GM12878 (cell line): ENCODE results near the gene HAND1.

Experiments used
- ATF7 ChIP-seq: fragments of 450-650 bp; IDR thresholded peaks from 2 replicates; pipeline ENCODE4 v1.6.1; 2016; ENCODE audit warnings: low read depth, mild to moderate bottlenecking
- PML ChIP-seq: IDR thresholded peaks from 2 replicates; pipeline ENCODE4 v1.6.1; 2012; ENCODE audit warnings: low read length, inconsistent platforms
- RAD21 ChIP-seq: IDR thresholded peaks from 2 replicates; pipeline ENCODE4 v1.6.1; 2011; ENCODE audit warnings: mild to moderate bottlenecking, low read depth, low read length, moderate library complexity; ENCODE audit not compliant: insufficient read depth
- RAD51 ChIP-seq: fragments of 450-650 bp; IDR thresholded peaks from 2 replicates; pipeline ENCODE4 v1.6.1; 2016; ENCODE audit warnings: moderate library complexity, mild to moderate bottlenecking, inconsistent platforms
- SIN3A ChIP-seq: IDR thresholded peaks from 2 replicates; pipeline ENCODE4 v1.6.1; 2012; ENCODE audit warnings: low read depth, low read length, improper control_type of control experiment
- TF ChIP-seq, protein P1 (sequence below): IDR thresholded peaks from 2 replicates; pipeline ENCODE4 v1.6.1; 2011; ENCODE audit warnings: low read depth, low read length, improper control_type of control experiment, borderline replicate concordance
- TF ChIP-seq, protein P2 (sequence below), 3 experiments: IDR thresholded peaks in 2 of 3; conservative IDR thresholded peaks in 1 of 3; 2 replicates each; pipeline ENCODE4 v1.5.1; 2011; ENCODE audit warnings: low read depth in 3 of 3, low read length in 3 of 3, mild to moderate bottlenecking in 3 of 3, control low read depth in 2 of 3, moderate library complexity in 2 of 3, inconsistent platforms in 1 of 3, mixed read lengths in 1 of 3; ENCODE audit not compliant: control insufficient read depth in 2 of 3, insufficient read depth in 1 of 3; ENCODE audit errors: extremely low read depth in 1 of 3
- TF ChIP-seq, protein P3 (sequence below): fragments of 450-650 bp; IDR thresholded peaks from 2 replicates; pipeline ENCODE4 v1.6.1; 2018; ENCODE audit warnings: borderline replicate concordance, mild to moderate bottlenecking; ENCODE audit not compliant: partially characterized antibody

DNA sequence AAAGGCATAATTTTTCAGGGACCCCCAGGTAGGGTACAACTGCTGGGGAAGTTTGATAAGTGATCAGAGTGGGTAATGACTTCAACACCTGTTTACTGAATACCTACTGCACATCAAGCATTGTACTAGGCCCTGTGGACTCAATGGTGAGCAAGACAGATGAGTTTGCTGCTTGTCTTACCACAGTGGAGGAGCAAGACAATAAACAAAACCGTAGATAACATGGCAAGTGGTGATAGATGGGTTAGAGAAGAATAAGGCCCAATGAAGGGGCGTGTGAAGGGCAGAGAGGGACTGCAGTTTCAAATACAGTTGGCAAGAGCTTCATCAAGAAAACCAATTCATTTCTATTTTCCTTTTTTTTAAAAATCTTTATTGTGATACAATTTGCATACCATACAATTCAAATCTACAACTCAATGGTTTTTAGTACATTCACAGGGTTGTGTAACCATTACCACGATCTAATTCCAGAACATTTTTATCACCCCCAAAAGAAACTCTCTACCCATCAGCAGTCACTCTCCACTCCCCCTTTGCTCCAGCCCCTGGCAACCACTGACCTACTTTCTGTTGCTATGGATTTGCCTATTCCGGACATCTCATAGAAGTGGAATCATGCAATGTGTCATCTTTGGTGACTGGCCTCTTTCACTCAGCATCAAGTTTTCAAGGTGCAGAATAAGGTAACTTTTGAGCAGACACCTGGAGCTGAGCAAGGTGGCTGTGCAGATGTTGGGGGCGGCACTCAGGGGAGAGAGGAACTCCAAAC lies 31.9 kb upstream of the HAND1 start:
- TF ChIP-seq RAD51 = no peak
- TF ChIP-seq ATF7 = no peak
- no peak for TF ChIP-seq SIN3A
- TF ChIP-seq, protein P1, sequence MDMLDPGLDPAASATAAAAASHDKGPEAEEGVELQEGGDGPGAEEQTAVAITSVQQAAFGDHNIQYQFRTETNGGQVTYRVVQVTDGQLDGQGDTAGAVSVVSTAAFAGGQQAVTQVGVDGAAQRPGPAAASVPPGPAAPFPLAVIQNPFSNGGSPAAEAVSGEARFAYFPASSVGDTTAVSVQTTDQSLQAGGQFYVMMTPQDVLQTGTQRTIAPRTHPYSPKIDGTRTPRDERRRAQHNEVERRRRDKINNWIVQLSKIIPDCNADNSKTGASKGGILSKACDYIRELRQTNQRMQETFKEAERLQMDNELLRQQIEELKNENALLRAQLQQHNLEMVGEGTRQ = no peak
- TF ChIP-seq PML = no peak
- TF ChIP-seq, protein P2, sequence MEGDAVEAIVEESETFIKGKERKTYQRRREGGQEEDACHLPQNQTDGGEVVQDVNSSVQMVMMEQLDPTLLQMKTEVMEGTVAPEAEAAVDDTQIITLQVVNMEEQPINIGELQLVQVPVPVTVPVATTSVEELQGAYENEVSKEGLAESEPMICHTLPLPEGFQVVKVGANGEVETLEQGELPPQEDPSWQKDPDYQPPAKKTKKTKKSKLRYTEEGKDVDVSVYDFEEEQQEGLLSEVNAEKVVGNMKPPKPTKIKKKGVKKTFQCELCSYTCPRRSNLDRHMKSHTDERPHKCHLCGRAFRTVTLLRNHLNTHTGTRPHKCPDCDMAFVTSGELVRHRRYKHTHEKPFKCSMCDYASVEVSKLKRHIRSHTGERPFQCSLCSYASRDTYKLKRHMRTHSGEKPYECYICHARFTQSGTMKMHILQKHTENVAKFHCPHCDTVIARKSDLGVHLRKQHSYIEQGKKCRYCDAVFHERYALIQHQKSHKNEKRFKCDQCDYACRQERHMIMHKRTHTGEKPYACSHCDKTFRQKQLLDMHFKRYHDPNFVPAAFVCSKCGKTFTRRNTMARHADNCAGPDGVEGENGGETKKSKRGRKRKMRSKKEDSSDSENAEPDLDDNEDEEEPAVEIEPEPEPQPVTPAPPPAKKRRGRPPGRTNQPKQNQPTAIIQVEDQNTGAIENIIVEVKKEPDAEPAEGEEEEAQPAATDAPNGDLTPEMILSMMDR (IDR thresholded peaks at IDR 0.05 in 2 of 3, conservative IDR thresholded peaks at IDR 0.05 in 1 of 3; ENCODE audit: control insufficient read depth in 2 of 3, extremely low read depth in 1 of 3, insufficient read depth in 1 of 3, low read depth in 3 of 3, low read length in 3 of 3) = no peak
- no peak for TF ChIP-seq RAD21
- TF ChIP-seq, protein P3, sequence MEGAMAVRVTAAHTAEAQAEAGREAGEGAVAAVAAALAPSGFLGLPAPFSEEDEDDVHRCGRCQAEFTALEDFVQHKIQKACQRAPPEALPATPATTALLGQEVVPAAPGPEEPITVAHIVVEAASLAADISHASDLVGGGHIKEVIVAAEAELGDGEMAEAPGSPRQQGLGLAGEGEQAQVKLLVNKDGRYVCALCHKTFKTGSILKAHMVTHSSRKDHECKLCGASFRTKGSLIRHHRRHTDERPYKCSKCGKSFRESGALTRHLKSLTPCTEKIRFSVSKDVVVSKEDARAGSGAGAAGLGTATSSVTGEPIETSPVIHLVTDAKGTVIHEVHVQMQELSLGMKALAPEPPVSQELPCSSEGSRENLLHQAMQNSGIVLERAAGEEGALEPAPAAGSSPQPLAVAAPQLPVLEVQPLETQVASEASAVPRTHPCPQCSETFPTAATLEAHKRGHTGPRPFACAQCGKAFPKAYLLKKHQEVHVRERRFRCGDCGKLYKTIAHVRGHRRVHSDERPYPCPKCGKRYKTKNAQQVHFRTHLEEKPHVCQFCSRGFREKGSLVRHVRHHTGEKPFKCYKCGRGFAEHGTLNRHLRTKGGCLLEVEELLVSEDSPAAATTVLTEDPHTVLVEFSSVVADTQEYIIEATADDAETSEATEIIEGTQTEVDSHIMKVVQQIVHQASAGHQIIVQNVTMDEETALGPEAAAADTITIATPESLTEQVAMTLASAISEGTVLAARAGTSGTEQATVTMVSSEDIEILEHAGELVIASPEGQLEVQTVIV = no peak
